Endodermal cell (in vitro differentiated cells): ENCODE data around the gene RASGRP3. TPM values are rescaled to one million over a fixed set of nuclear protein-coding genes. Genes with fewer than 3 reads are reported as not detected.

ENCODE experiments used
- DNase-seq: peaks from one replicate; pipeline ENCODE4 v3.0.0-alpha.2; 2017
- H3K27ac ChIP-seq: 2 replicates; pipeline ENCODE4 v1.5.1; 2013; ENCODE audit warnings: mild to moderate bottlenecking, low read depth, low read length, moderate library complexity
- H3K27me3 ChIP-seq: 2 replicates; pipeline ENCODE4 v1.6.1; 2013; ENCODE audit warnings: mild to moderate bottlenecking, low read length, moderate library complexity; ENCODE audit not compliant: insufficient read depth, control insufficient read depth, poor library complexity, severe bottlenecking
- H3K36me3 ChIP-seq: 2 replicates; pipeline ENCODE4 v1.7.0; 2013; ENCODE audit warnings: mild to moderate bottlenecking, low read length, moderate library complexity; ENCODE audit not compliant: control insufficient read depth, insufficient read depth
- H3K4me1 ChIP-seq: one replicate; pipeline ENCODE4 v1.7.0; 2013; ENCODE audit warnings: low read length; ENCODE audit not compliant: control insufficient read depth, insufficient read depth
- H3K4me3 ChIP-seq: 2 replicates; pipeline ENCODE4 v1.5.1; 2013; ENCODE audit warnings: mild to moderate bottlenecking, low read length, moderate library complexity
- H3K9ac ChIP-seq: 2 replicates; pipeline ENCODE4 v1.6.1; 2013; ENCODE audit warnings: mild to moderate bottlenecking, low read length, moderate library complexity; ENCODE audit not compliant: poor library complexity, severe bottlenecking; ENCODE audit errors: extremely low read depth
- H3K9me3 ChIP-seq: 2 replicates; pipeline ENCODE4 v1.6.1; 2013; ENCODE audit warnings: mild to moderate bottlenecking, low read length, moderate library complexity; ENCODE audit not compliant: control insufficient read depth
- H3K27ac Mint-ChIP-seq: 2 replicates; pipeline ENCODE4 v1.8.0; 2020; ENCODE audit warnings: mixed read lengths
- H3K27me3 Mint-ChIP-seq: 2 replicates; pipeline ENCODE4 v1.8.0; 2021; ENCODE audit warnings: mild to moderate bottlenecking, mixed read lengths; ENCODE audit not compliant: insufficient read depth
- H3K36me3 Mint-ChIP-seq: 2 replicates; pipeline ENCODE4 v1.8.0; 2020; ENCODE audit warnings: low read depth, mixed read lengths
- H3K4me1 Mint-ChIP-seq: 2 replicates; pipeline ENCODE4 v1.8.0; 2020; ENCODE audit warnings: mixed read lengths
- H3K4me3 Mint-ChIP-seq: 2 replicates; pipeline ENCODE4 v1.8.0; 2020; ENCODE audit warnings: mild to moderate bottlenecking, moderate library complexity, mixed read lengths
- H3K9me3 Mint-ChIP-seq: 2 replicates; pipeline ENCODE4 v1.8.0; 2020; ENCODE audit warnings: mild to moderate bottlenecking, mixed read lengths
- WGBS, 2 experiments: methylation state at CpG; one replicate each; pipeline versions ENCODE4 v1.1.5 to v1.1.7; 2013; ENCODE audit warnings: missing lambda C conversion rate in 2 of 2, mixed read lengths in 1 of 2; ENCODE audit not compliant: insufficient coverage in 1 of 2, insufficient read length in 1 of 2; 5-methylcytosine and 5-hydroxymethylcytosine counted together
- total RNA-seq, 2 donors: library from RNA; stranded (reverse); fragmentation: NEBNext Ultra II Directional in 1 of 2; extraction: Animal tissue kit (Norgen Biotek cat#: 25700) in 1 of 2; gene quantifications; 2 replicates in 1 of 2; 3 replicates in 1 of 2; pipeline ENCODE4 v1.2.1, GENCODE V29; 2021
- TF ChIP-seq, protein P1 (sequence below): fragments of 200-600 bp; sonication (generic); conservative IDR thresholded peaks from 2 replicates; pipeline ENCODE4 v1.5.0; 2021; ENCODE audit warnings: antibody characterized with exemption, mild to moderate bottlenecking

The RASGRP3 gene
- total RNA-seq, 2 donors from 2014 or later, result 0.29 TPM; not detected in 1

DNA sequence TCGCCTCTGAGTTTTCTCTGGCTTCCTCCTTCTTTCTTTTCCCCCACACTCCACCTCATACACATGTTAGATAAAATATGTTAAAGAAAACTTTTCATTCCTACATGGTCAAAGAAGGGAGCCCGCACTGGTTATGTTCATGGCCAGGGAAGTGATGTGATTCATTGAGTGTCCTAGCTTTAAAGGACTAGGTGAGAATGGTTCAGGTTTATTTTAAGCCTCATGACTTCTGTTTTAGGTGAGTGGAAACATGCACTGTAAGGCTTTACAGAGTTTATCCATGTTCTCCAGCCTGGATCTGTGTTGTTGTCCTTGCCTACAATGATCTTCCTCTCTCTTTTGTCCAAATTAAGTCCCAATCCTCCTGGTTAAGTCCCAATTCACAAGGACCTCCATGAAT, 56.5 kb downstream of the RASGRP3 start:
- Mint-ChIP-seq H3K36me3 (no peaks in the 10 kb centered on the region), H3K27ac (no peak overlapping the region), H3K4me1 (no peaks in the 10 kb centered on the region), H3K9me3 (peaks cover 6% of the 10 kb centered on the region), H3K27me3 (no peaks in the 10 kb centered on the region), H3K4me3 (no peak overlapping the region)
- no peak overlapping the region for H3K9ac ChIP-seq
- H3K27ac ChIP-seq, result no peak overlapping the region
- H3K4me1 ChIP-seq, result no peaks in the 10 kb centered on the region
- H3K36me3 ChIP-seq, result no peaks in the 10 kb centered on the region
- H3K4me3 ChIP-seq, result no peak overlapping the region
- no peaks in the 10 kb centered on the region for H3K9me3 ChIP-seq
- no peak for DNase-seq
- H3K27me3 ChIP-seq, result no peaks in the 10 kb centered on the region
- WGBS, 2 experiments, result 93 to 100% methylated on average over 1 to 2 of the region's 2 CpGs
- TF ChIP-seq, protein P1, sequence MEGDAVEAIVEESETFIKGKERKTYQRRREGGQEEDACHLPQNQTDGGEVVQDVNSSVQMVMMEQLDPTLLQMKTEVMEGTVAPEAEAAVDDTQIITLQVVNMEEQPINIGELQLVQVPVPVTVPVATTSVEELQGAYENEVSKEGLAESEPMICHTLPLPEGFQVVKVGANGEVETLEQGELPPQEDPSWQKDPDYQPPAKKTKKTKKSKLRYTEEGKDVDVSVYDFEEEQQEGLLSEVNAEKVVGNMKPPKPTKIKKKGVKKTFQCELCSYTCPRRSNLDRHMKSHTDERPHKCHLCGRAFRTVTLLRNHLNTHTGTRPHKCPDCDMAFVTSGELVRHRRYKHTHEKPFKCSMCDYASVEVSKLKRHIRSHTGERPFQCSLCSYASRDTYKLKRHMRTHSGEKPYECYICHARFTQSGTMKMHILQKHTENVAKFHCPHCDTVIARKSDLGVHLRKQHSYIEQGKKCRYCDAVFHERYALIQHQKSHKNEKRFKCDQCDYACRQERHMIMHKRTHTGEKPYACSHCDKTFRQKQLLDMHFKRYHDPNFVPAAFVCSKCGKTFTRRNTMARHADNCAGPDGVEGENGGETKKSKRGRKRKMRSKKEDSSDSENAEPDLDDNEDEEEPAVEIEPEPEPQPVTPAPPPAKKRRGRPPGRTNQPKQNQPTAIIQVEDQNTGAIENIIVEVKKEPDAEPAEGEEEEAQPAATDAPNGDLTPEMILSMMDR, result no peak

DNA sequence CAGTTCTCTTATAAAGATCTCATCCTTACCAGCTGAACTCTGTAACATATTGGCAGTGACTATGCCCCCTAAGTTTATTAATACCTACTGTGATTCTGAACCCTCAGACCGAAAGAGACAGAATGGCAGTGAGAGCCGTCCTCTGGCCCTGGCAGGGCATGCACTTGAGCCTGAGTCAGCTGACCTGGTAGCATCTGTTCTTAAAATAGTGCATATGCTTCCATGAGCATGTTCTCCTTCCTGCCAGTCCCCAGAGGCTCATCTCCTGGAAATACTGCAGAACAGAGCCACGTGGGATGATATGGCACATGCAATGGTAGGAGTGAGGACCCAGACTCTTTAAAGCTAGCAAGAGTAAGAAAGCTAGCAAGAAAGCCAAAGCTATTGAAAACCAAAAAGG, 59.0 kb downstream of the RASGRP3 start:
- no peaks in the 10 kb centered on the region for H3K9me3 ChIP-seq

DNA sequence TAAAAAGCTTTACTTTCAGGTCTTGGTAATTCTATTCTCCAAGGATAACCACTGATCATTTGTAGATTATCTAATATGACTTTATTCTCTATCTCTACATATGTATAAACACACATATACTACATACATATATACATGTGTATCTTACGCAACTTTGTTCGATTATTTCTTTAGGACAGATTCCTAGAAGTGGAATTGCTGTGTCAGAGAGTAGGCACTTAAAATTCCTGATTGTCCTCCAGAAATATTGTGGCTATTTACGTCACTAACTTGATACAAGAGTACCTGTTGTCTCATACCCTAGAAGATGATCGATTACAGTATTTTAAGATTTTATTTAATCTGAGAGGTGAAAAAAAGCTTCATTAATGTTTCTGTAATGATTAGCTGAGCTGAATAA, 64.8 kb downstream of the RASGRP3 start:
- Mint-ChIP-seq H3K4me3 (no peak overlapping the region), H3K27me3 (no peaks in the 10 kb centered on the region), H3K4me1 (peaks cover 22% of the 10 kb centered on the region), H3K36me3 (no peaks in the 10 kb centered on the region), H3K27ac (no peak overlapping the region), H3K9me3 (peaks cover 6% of the 10 kb centered on the region)
- Histone ChIP-seq H3K36me3 (no peaks in the 10 kb centered on the region), H3K4me3 (no peak overlapping the region), H3K9ac (no peak overlapping the region), H3K4me1 (no peaks in the 10 kb centered on the region), H3K9me3 (no peaks in the 10 kb centered on the region), H3K27ac (no peak overlapping the region), H3K27me3 (no peaks in the 10 kb centered on the region)
- 83 to 90% methylated on average over 2 to 4 of the region's 4 CpGs for WGBS, 2 experiments
- TF ChIP-seq, protein P1, result no peak
- no peak for DNase-seq

More for the DNA sequence above, 59.0 kb downstream of the RASGRP3 start:
- H3K36me3 ChIP-seq, result no peaks in the 10 kb centered on the region
- H3K27ac ChIP-seq, result no peak overlapping the region
- no peak overlapping the region for H3K9ac ChIP-seq
- Mint-ChIP-seq H3K27ac (no peak overlapping the region), H3K36me3 (no peaks in the 10 kb centered on the region), H3K4me1 (peaks cover 10% of the 10 kb centered on the region), H3K4me3 (no peak overlapping the region), H3K27me3 (no peaks in the 10 kb centered on the region), H3K9me3 (peaks cover 6% of the 10 kb centered on the region)
- no peaks in the 10 kb centered on the region for H3K4me1 ChIP-seq
- H3K4me3 ChIP-seq, result no peak overlapping the region
- no peaks in the 10 kb centered on the region for H3K27me3 ChIP-seq
- WGBS, 2 experiments, result 89 to 100% methylated on average over 2 to 3 of the region's 3 CpGs
- DNase-seq, result no peak
- TF ChIP-seq, protein P1, result no peak
